H1 (cell line): ENCODE measurements around the gene DIPK2A. TPM values are rescaled to one million over a fixed set of nuclear protein-coding genes. Genes with fewer than 3 reads are reported as not detected.
A peak's percentile ranks its signal among the peaks of the same experiment; 100 is the strongest.

Experiments used
- ASH2L ChIP-seq: fragments of 200-600, 300-600 bp; sonication (generic); IDR thresholded peaks from one replicate; pipeline ENCODE4 v1.7.1; 2017; ENCODE audit warnings: low read length
- BACH1 ChIP-seq: IDR thresholded peaks from 2 replicates; pipeline ENCODE4 v1.6.1; 2012; ENCODE audit warnings: low read length, improper control_type of control experiment
- E2F6 ChIP-seq: IDR thresholded peaks from 2 replicates; pipeline ENCODE4 v1.6.1; 2012; ENCODE audit warnings: inconsistent platforms
- EZH2 ChIP-seq: fragments of 200-600 bp; sonication (generic); IDR thresholded peaks from 2 replicates; pipeline ENCODE4 v1.7.1; 2012; ENCODE audit warnings: low read depth, mild to moderate bottlenecking, moderate library complexity, low read length, inconsistent platforms; ENCODE audit not compliant: severe bottlenecking
- GABPA ChIP-seq: IDR thresholded peaks from 2 replicates; pipeline ENCODE4 v1.6.1; 2011; ENCODE audit warnings: mild to moderate bottlenecking, low read length, moderate library complexity, borderline replicate concordance; ENCODE audit not compliant: insufficient read depth
- NANOG ChIP-seq: IDR thresholded peaks from 2 replicates; pipeline ENCODE4 v1.6.1; 2011; ENCODE audit warnings: low read length, low read depth, mild to moderate bottlenecking, inconsistent platforms; ENCODE audit not compliant: insufficient read depth, poor library complexity, severe bottlenecking
- RXRA ChIP-seq: IDR thresholded peaks from 2 replicates; pipeline ENCODE4 v1.6.1; 2011; ENCODE audit warnings: low read depth, mild to moderate bottlenecking, low read length, moderate library complexity; ENCODE audit not compliant: insufficient read depth
- SAP30 ChIP-seq: fragments of 300-600 bp; sonication (generic); IDR thresholded peaks from 2 replicates; pipeline ENCODE4 v1.7.1; 2012; ENCODE audit warnings: low read length, moderate library complexity, mild to moderate bottlenecking, inconsistent platforms; ENCODE audit not compliant: insufficient read depth, insufficient replicate concordance
- SUZ12 ChIP-seq: fragments of 200-600 bp; sonication (generic); IDR thresholded peaks from 2 replicates; pipeline ENCODE4 v1.6.1; 2012; ENCODE audit warnings: mild to moderate bottlenecking, inconsistent platforms, low read length, moderate library complexity, mixed read lengths
- TBP ChIP-seq: IDR thresholded peaks from 2 replicates; pipeline ENCODE4 v1.6.1; 2011; ENCODE audit warnings: low read depth, low read length, improper control_type of control experiment
- polyA plus RNA-seq, 7 experiments: library from polyadenylated mRNA; depleted of rRNA in 3 of 7; stranded (reverse) in 5 of 7; unstranded in 2 of 7; fragments of >200 nt in 5 of 7; fragments of 200-250 nt in 2 of 7; gene quantifications; 1 replicate in 5 of 7; 2 replicates in 1 of 7; 4 replicates in 1 of 7; pipeline versions ENCODE4 v1.2.1 to v1.2.3, GENCODE V29; 2011 to 2013; ENCODE audit warnings: missing spikeins in 2 of 7, mixed read lengths in 2 of 7
- total RNA-seq: library from RNA; stranded (reverse); fragmentation: NEBNext Ultra II Directional; extraction: Animal tissue kit (Norgen Biotek cat#: 25700); gene quantifications from 2 replicates; pipeline ENCODE4 v1.2.1, GENCODE V29; 2021
- TF ChIP-seq, protein P1 (sequence below): fragments of 300-600 bp; sonication (generic); IDR thresholded peaks from 2 replicates; pipeline ENCODE4 v1.7.1; 2012; ENCODE audit warnings: low read length, moderate library complexity, mild to moderate bottlenecking, inconsistent platforms; ENCODE audit not compliant: insufficient replicate concordance

Gene DIPK2A
- total and polyA plus RNA-seq, 2 of the 8 experiments (the other 6 are each of a cell fraction or from before 2014, with no cell fraction given): 18.4 to 28.7 TPM

DNA sequence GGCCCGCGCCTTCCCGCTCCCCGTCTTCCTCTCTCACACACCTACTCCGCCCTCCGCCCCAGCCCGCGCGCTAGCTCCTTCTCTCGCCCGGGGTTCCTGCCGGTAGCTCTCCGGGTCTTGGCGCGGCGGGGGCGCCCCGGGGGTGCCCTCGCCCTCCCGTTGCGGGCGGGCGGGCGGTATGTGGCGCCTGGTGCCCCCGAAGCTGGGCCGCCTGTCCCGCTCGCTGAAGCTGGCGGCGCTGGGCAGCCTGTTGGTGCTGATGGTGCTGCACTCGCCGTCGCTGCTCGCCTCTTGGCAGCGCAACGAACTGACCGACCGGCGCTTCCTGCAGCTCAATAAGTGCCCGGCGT, 507 bp downstream of the DIPK2A start (continued):
- TF ChIP-seq E2F6: no peak; the same call in 1 of the 2 replicates
- TF ChIP-seq ASH2L: no peak
- TF ChIP-seq TBP: no peak
- TF ChIP-seq, protein P1, sequence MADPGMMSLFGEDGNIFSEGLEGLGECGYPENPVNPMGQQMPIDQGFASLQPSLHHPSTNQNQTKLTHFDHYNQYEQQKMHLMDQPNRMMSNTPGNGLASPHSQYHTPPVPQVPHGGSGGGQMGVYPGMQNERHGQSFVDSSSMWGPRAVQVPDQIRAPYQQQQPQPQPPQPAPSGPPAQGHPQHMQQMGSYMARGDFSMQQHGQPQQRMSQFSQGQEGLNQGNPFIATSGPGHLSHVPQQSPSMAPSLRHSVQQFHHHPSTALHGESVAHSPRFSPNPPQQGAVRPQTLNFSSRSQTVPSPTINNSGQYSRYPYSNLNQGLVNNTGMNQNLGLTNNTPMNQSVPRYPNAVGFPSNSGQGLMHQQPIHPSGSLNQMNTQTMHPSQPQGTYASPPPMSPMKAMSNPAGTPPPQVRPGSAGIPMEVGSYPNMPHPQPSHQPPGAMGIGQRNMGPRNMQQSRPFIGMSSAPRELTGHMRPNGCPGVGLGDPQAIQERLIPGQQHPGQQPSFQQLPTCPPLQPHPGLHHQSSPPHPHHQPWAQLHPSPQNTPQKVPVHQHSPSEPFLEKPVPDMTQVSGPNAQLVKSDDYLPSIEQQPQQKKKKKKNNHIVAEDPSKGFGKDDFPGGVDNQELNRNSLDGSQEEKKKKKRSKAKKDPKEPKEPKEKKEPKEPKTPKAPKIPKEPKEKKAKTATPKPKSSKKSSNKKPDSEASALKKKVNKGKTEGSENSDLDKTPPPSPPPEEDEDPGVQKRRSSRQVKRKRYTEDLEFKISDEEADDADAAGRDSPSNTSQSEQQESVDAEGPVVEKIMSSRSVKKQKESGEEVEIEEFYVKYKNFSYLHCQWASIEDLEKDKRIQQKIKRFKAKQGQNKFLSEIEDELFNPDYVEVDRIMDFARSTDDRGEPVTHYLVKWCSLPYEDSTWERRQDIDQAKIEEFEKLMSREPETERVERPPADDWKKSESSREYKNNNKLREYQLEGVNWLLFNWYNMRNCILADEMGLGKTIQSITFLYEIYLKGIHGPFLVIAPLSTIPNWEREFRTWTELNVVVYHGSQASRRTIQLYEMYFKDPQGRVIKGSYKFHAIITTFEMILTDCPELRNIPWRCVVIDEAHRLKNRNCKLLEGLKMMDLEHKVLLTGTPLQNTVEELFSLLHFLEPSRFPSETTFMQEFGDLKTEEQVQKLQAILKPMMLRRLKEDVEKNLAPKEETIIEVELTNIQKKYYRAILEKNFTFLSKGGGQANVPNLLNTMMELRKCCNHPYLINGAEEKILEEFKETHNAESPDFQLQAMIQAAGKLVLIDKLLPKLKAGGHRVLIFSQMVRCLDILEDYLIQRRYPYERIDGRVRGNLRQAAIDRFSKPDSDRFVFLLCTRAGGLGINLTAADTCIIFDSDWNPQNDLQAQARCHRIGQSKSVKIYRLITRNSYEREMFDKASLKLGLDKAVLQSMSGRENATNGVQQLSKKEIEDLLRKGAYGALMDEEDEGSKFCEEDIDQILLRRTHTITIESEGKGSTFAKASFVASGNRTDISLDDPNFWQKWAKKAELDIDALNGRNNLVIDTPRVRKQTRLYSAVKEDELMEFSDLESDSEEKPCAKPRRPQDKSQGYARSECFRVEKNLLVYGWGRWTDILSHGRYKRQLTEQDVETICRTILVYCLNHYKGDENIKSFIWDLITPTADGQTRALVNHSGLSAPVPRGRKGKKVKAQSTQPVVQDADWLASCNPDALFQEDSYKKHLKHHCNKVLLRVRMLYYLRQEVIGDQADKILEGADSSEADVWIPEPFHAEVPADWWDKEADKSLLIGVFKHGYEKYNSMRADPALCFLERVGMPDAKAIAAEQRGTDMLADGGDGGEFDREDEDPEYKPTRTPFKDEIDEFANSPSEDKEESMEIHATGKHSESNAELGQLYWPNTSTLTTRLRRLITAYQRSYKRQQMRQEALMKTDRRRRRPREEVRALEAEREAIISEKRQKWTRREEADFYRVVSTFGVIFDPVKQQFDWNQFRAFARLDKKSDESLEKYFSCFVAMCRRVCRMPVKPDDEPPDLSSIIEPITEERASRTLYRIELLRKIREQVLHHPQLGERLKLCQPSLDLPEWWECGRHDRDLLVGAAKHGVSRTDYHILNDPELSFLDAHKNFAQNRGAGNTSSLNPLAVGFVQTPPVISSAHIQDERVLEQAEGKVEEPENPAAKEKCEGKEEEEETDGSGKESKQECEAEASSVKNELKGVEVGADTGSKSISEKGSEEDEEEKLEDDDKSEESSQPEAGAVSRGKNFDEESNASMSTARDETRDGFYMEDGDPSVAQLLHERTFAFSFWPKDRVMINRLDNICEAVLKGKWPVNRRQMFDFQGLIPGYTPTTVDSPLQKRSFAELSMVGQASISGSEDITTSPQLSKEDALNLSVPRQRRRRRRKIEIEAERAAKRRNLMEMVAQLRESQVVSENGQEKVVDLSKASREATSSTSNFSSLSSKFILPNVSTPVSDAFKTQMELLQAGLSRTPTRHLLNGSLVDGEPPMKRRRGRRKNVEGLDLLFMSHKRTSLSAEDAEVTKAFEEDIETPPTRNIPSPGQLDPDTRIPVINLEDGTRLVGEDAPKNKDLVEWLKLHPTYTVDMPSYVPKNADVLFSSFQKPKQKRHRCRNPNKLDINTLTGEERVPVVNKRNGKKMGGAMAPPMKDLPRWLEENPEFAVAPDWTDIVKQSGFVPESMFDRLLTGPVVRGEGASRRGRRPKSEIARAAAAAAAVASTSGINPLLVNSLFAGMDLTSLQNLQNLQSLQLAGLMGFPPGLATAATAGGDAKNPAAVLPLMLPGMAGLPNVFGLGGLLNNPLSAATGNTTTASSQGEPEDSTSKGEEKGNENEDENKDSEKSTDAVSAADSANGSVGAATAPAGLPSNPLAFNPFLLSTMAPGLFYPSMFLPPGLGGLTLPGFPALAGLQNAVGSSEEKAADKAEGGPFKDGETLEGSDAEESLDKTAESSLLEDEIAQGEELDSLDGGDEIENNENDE: no peak
- TF ChIP-seq SAP30: no peak
- no peak for TF ChIP-seq GABPA
- no peak for TF ChIP-seq NANOG
- no peak for TF ChIP-seq BACH1
- TF ChIP-seq EZH2: no peak
- no peak for TF ChIP-seq RXRA
- peak; percentile 2; the same call in 1 of the 2 replicates for TF ChIP-seq SUZ12
